Measurements from ENCODE around the gene WNT10A.
A peak's percentile ranks its signal among the peaks of the same experiment; 100 is the strongest.

The WNT10A gene

GRCh38 chr2:218878926-218879761 is 1.5 kb upstream of the WNT10A start:
- peak; percentile 75 for DNase-seq

DNA sequence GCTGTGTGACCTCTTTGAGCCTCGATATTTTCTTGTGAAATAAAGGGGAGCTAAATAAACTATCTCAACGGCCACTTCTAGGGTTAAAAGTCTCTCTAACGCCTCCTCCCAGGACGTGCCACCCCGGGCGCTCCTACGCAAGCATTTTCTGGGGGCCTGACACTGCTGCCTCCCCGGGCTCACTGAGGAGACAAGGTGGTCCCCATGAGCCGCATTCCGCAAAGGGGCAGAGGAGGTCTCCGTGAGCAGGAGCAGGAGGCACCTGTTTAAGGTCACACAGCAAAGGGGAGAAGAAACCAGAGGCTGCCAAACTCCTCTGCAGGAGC is 913 bp upstream of the WNT10A start:
- DNase-seq: no peak

GRCh38 chr2:218880859-218881594 is 375 bp downstream of the WNT10A start:
- DNase-seq: no peak

GRCh38 chr2:218881744-218882460 is 1.2 kb downstream of the WNT10A start:
- DNase-seq: no peak

GRCh38 chr2:218882461-218882816 is 1.8 kb downstream of the WNT10A start:
- DNase-seq: no peak

- peak; percentile 68 for DNase-seq
These were observed 2.3 kb downstream of the WNT10A start for GRCh38 chr2:218882866-218883366.

DNA sequence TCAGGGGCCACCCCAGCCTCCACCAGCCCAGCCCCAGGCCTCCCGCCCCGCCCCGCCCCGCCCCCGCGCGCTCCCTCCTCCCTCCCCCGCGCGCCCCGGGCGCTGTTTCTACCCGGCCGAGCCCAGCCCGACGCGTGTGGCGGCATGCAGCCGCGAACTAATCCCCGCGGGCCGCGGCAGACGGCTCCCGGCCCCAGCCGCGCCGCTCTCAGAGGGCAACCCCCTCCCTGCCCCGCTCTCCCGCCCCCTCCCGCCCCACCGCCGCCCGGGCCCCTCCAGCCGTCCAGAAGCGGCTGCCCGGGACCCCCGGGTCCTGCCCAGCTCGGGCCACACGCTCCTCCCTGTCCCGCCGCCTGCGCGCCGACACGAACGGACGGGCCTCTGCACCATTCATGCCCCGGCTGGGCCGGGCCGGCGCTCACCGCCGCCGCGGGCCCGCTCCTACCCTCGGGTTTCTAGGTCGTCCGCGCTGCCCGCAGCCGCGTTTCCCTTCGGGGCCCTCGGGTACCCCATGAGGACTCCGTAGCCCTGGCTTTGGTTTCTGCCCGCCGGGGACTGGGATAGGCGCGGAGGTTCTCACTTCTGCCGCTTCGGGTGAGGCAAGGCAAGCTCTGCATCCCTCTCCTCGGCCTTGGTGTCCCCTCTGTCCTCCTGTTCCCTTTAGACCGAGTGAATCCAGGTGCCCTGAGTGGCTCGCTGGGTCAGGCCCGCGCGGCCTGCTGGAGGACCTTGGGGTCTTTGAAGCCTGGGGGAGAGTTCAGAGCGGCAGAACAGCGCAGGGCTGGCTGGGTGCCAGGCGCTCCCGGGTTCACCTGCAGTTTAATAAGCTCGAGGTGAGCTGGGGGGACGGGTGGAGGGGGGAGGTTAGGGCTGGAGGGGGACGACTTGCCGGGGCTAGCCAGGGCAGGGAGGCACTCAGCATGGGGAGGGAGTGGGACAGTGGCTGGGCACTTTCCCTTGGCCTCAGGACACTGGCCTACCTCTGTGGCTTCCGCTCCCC is 3.1 kb downstream of the WNT10A start:
- peak; percentile 76 for DNase-seq

GRCh38 chr2:218884519-218884918 is 3.9 kb downstream of the WNT10A start:
- no peak for DNase-seq

GRCh38 chr2:218885981-218886947 is 5.6 kb downstream of the WNT10A start:
- peak; percentile 74 for DNase-seq

DNA sequence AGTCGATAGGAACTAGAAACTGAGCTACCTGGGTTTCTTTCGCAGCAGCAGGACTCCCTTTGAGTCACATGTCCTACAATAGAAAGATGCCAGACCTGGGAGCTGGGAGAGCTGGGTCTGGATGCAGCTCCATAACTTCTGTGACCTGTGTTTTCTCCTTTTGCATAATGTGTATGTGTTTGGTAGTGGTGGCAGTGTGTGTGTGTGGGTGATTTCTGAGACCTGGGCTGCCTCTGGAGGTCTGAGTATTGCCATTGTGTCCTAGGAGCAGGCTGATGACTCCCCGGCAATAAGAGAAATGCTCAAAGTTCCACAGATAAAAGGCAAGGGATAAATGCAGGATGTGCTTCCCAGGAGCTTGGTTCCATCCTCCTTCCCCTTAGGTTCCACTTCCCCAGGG is 6.4 kb downstream of the WNT10A start:
- no peak for DNase-seq

GRCh38 chr2:218888341-218888740 is 7.7 kb downstream of the WNT10A start:
- DNase-seq: peak; percentile 45

DNA sequence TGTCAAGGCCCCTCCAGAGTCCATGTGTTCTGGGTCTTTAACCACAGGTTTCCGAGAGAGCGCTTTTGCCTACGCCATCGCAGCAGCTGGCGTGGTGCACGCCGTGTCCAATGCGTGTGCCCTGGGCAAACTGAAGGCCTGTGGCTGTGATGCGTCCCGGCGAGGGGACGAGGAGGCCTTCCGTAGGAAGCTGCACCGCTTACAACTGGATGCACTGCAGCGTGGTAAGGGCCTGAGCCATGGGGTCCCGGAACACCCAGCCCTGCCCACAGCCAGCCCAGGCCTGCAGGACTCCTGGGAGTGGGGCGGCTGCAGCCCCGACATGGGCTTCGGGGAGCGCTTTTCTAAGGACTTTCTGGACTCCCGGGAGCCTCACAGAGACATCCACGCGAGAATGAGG is 9.3 kb downstream of the WNT10A start:
- DNase-seq: peak; percentile 32

- DNase-seq: peak; percentile 45
These were observed 9.7 kb downstream of the WNT10A start for GRCh38 chr2:218890369-218890768.

- DNase-seq: no peak
These were observed 10.9 kb downstream of the WNT10A start for GRCh38 chr2:218891275-218892135.

GRCh38 chr2:218892693-218893348 is 12.2 kb downstream of the WNT10A start:
- DNase-seq: peak; percentile 89

DNA sequence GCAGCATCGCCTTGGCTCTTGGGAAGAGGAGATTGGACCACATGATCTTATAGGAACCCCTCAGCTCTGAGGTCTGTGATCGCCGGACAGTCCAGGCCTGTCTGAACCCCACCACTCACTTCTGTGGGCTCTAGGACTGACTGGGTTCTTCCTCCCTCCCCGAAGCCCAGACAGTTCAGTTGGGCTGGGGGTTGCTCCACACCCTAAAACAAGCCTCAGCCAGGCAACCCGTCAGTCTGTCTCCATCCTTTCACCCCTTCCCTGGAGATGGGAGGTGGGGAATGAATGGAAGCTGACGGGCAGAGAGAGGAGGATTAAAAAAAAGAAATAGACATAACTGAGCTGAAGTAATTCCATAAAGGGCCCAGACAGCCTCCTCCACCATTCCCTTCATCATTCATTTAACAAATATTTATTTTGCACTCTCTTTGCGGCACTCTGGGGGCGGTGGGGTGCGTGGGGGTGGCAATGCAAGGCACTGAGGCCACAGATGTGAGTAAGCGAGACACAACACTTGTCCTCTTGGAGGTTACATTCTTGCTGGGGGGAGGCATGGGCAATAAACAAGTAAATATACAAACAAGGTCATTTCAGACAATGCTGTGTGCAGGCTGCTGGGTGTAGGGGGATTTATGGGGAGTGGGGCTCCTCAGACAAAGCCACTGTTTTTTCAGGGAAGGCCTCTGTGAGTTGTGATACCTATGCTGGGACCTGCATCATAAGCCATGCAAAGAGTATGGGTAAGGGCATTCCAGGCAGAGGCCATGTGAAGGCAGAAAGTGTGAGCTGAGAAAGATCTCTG is 12.9 kb downstream of the WNT10A start:
- DNase-seq: peak; percentile 54

DNA sequence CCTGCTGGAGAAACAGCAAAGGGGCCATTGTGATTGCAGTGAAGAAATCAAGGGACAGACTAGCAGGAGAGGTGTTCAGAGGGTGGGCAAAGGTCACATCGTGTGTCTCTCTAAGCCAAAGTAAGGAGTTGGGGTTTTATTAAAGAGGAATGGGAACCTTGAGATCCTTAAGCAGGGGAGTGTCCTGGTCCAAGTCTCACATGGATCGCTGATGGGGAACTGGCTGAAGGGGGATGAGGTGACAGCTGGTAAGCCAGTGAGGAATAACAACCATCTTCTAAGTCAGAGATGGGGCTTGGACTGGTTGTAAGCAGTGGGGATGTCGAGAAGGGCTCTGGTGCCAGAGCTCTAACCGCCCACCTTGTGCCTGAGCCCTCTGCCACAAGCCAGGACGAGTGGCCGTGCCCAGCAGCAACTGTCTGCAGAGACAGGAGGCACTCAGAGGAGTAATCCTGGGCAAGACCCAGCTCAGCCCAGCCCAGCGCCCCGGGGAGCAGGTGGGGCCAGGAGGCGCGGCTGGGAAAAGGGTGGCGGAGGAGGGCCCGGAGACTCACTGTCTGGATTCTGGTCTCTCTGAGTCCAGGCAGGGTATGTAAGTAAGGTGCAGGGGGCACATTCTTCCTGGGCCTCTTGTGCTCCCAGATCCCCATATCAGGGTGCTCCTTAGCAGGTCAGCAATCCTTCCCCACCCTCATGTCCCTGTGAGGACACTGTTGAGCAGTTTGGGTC is 13.7 kb downstream of the WNT10A start:
- peak; percentile 67 for DNase-seq

DNA sequence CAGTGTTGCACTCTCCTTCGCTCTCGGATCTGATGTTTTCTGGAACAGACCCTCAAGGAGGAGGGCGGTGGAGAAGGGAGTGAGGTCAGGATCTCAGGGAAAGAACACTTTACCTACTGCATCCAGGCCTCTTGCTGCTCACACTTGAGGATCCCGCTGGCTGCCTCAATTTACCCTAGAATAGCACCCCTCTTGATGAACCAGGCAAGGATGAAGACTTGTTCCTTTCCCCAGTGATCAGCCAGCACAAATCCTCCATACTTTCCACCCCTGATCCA is 14.2 kb downstream of the WNT10A start:
- DNase-seq: peak; percentile 37
